Inflammatory macrophage treated with lipopolysaccharide for 1 hour (primary cell): ENCODE data around the gene ENOX2.
A peak's percentile ranks its signal among the peaks of the same experiment; 100 is the strongest.

ENCODE experiments used
- DNase-seq, 2 donors: peaks; one replicate each; pipeline ENCODE4 v3.0.0-alpha.2; 2020 to 2022

ENOX2 gene

GRCh38 chrX:130607431-130607830, 295.6 kb downstream of the ENOX2 start:
- no peak for DNase-seq

- no peak for DNase-seq
Measured at GRCh38 chrX:130606425-130606824, 296.6 kb downstream of the ENOX2 start.

GRCh38 chrX:130604882-130605281, 298.1 kb downstream of the ENOX2 start:
- DNase-seq = no peak

DNA sequence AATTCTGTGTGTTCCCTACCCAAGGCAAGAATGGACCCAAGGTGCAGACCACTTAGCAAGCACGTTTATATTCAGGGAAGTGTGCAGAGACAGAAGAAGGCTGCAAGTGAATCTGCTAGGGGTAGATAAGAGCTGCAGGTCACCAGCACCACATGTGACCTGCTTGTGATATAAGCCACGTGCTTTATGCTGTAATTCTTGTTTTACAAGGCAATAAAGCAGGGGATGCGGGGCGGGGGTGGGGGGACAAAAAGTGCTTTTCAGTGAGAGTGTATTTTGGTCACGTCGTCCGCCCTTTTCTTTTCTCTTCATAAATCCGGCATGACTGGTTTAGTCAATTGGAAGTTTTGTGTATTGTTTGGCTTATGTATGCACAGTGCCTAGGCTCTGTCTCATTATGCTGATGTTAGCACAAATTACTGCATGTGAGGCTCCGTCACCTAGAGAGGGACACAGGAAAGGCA, 308.5 kb downstream of the ENOX2 start:
- no peak for DNase-seq

GRCh38 chrX:130593911-130594310, 309.1 kb downstream of the ENOX2 start:
- no peak for DNase-seq

- no peak for DNase-seq
Measured at GRCh38 chrX:130592204-130592603, 310.8 kb downstream of the ENOX2 start.

DNA sequence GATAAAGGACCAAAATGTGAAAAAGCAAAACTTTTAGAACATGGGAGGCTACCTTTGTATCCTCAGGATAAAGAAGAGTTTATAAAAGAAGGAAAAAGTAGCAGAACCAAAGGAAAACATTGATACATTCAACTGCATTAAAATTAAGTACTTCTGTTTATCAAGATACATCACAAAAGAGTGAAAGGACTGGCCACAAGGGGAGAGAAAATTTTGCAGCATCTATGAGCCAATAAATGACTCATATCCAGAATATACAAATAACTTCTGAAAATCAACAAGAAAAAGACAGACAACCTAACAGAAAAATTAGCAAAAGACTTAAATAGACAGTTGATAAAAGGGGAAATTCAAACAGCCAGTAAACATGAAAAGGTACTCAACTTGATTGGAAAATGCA, 324.1 kb downstream of the ENOX2 start:
- DNase-seq = no peak

DNA sequence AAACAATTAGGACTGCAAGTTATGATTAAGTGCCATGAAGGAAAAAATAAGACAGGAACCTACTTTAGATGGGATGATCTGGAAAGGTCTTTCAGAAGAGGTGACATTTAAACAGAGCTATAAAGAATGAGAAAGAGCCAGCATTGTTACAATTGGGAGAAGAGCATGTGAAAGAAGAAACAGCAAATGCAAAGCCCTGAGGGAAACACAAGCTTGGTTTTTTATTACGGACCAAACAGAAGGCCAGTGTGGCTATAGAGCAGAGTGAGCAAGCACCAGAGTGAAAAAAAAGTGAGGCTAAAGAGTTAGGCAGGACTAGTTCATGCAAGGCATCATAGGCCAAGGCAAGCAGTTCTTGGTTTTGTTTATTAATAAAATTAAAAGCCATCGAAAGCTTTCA, 325.6 kb downstream of the ENOX2 start:
- DNase-seq = no peak

- peak in 1 of 2 donors; percentile 4 for DNase-seq
Measured at GRCh38 chrX:130575831-130576389, 327.1 kb downstream of the ENOX2 start.
